Activated T-helper 17 cell treated with anti-CD3 and anti-CD28 coated beads, Interleukin-2, amount 50 U/mL, for 72 hours (primary cell): Measurements from ENCODE around the gene ACSM2A. TPM values are rescaled to one million over a fixed set of nuclear protein-coding genes. Genes with fewer than 3 reads are reported as not detected.
"Not testable (repeated sequence)": the region's sequence is repeated elsewhere in the genome, so short reads cannot be mapped to it uniquely, and the experiment has no call there.

ENCODE experiments used
- ATAC-seq: fragments of 150-1000 bp; cut with Tn5 transposase; replicated peaks from 2 replicates; pipeline ENCODE4 v1.10.0; 2021; ENCODE audit warnings: mild to moderate bottlenecking, moderate library complexity
- H3K27ac Mint-ChIP-seq: one replicate; pipeline ENCODE4 v1.8.0; 2022; ENCODE audit warnings: mixed read lengths
- H3K27me3 Mint-ChIP-seq: one replicate; pipeline ENCODE4 v1.8.0; 2022; ENCODE audit warnings: mixed read lengths
- H3K36me3 Mint-ChIP-seq: one replicate; pipeline ENCODE4 v1.8.0; 2022; ENCODE audit warnings: low read depth, mild to moderate bottlenecking, mixed read lengths
- H3K4me1 Mint-ChIP-seq: one replicate; pipeline ENCODE4 v1.8.0; 2022; ENCODE audit warnings: mixed read lengths
- H3K4me3 Mint-ChIP-seq: one replicate; pipeline ENCODE4 v1.8.0; 2022; ENCODE audit warnings: mild to moderate bottlenecking, mixed read lengths
- H3K9me3 Mint-ChIP-seq: one replicate; pipeline ENCODE4 v1.8.0; 2022; ENCODE audit warnings: mixed read lengths
- total RNA-seq, 2 donors: library from RNA; stranded (reverse); gene quantifications; one replicate each; pipeline ENCODE4 v1.2.3, GENCODE V29; 2022

ACSM2A gene
- total RNA-seq, 2 donors from 2014 or later, result not detected

- no peak for ATAC-seq
- Mint-ChIP-seq H3K36me3 (no peaks in the 10 kb centered on the region), H3K4me1 (no peaks in the 10 kb centered on the region), H3K9me3 (no peaks in the 10 kb centered on the region), H3K27me3 (peaks cover 10% of the 10 kb centered on the region), H3K27ac (no peak overlapping the region), H3K4me3 (no peak overlapping the region)
Observed at GRCh38 chr16:20430948-20431347, 20.4 kb upstream of the ACSM2A start.

GRCh38 chr16:20438950-20439349 lies 12.4 kb upstream of the ACSM2A start:
- not testable (repeated sequence) for H3K4me1 Mint-ChIP-seq, H3K4me3 Mint-ChIP-seq, H3K36me3 Mint-ChIP-seq, H3K9me3 Mint-ChIP-seq, ATAC-seq, H3K27me3 Mint-ChIP-seq, H3K27ac Mint-ChIP-seq

GRCh38 chr16:20439820-20440231 lies 11.5 kb upstream of the ACSM2A start:
- H3K4me3 Mint-ChIP-seq, H3K36me3 Mint-ChIP-seq, H3K4me1 Mint-ChIP-seq, H3K27ac Mint-ChIP-seq, ATAC-seq, H3K27me3 Mint-ChIP-seq, H3K9me3 Mint-ChIP-seq: not testable (repeated sequence)

GRCh38 chr16:20440731-20441130 lies 10.6 kb upstream of the ACSM2A start:
- not testable (repeated sequence) for H3K36me3 Mint-ChIP-seq, ATAC-seq, H3K9me3 Mint-ChIP-seq

GRCh38 chr16:20441191-20441590 lies 10.1 kb upstream of the ACSM2A start:
- Mint-ChIP-seq H3K36me3 (no peaks in the 10 kb centered on the region), H3K27me3 (peaks cover 6% of the 10 kb centered on the region), H3K9me3 (no peaks in the 10 kb centered on the region), H3K27ac (no peak overlapping the region), H3K4me1 (no peaks in the 10 kb centered on the region), H3K4me3 (no peak overlapping the region)
- no peak for ATAC-seq

More at GRCh38 chr16:20440731-20441130, 10.6 kb upstream of the ACSM2A start:
- H3K4me1 Mint-ChIP-seq, H3K27me3 Mint-ChIP-seq, H3K27ac Mint-ChIP-seq, H3K4me3 Mint-ChIP-seq: not testable (repeated sequence)

- not testable (repeated sequence) for H3K4me3 Mint-ChIP-seq, H3K9me3 Mint-ChIP-seq, H3K27ac Mint-ChIP-seq, ATAC-seq, H3K4me1 Mint-ChIP-seq, H3K27me3 Mint-ChIP-seq, H3K36me3 Mint-ChIP-seq
Observed at GRCh38 chr16:20441859-20442258, 9.5 kb upstream of the ACSM2A start.

- H3K27ac Mint-ChIP-seq, H3K4me3 Mint-ChIP-seq, H3K36me3 Mint-ChIP-seq, H3K9me3 Mint-ChIP-seq, ATAC-seq, H3K4me1 Mint-ChIP-seq, H3K27me3 Mint-ChIP-seq: not testable (repeated sequence)
Observed at GRCh38 chr16:20446652-20447393, 4.5 kb upstream of the ACSM2A start.

- not testable (repeated sequence) for ATAC-seq, H3K4me3 Mint-ChIP-seq
Observed at GRCh38 chr16:20453633-20454032, 2.3 kb downstream of the ACSM2A start.

GRCh38 chr16:20459227-20459626 lies 7.9 kb downstream of the ACSM2A start:
- not testable (repeated sequence) for ATAC-seq

More at GRCh38 chr16:20453633-20454032, 2.3 kb downstream of the ACSM2A start:
- not testable (repeated sequence) for H3K36me3 Mint-ChIP-seq, H3K9me3 Mint-ChIP-seq, H3K4me1 Mint-ChIP-seq, H3K27ac Mint-ChIP-seq, H3K27me3 Mint-ChIP-seq

GRCh38 chr16:20460313-20460712 lies 9.0 kb downstream of the ACSM2A start:
- H3K9me3 Mint-ChIP-seq, H3K27me3 Mint-ChIP-seq, H3K4me1 Mint-ChIP-seq, ATAC-seq, H3K4me3 Mint-ChIP-seq, H3K27ac Mint-ChIP-seq, H3K36me3 Mint-ChIP-seq: not testable (repeated sequence)

More at GRCh38 chr16:20459227-20459626, 7.9 kb downstream of the ACSM2A start:
- not testable (repeated sequence) for H3K27me3 Mint-ChIP-seq, H3K4me3 Mint-ChIP-seq, H3K9me3 Mint-ChIP-seq, H3K27ac Mint-ChIP-seq, H3K36me3 Mint-ChIP-seq, H3K4me1 Mint-ChIP-seq

GRCh38 chr16:20468954-20469353 lies 17.6 kb downstream of the ACSM2A start:
- H3K4me1 Mint-ChIP-seq, H3K9me3 Mint-ChIP-seq, ATAC-seq, H3K4me3 Mint-ChIP-seq, H3K27me3 Mint-ChIP-seq, H3K27ac Mint-ChIP-seq, H3K36me3 Mint-ChIP-seq: not testable (repeated sequence)

- H3K4me1 Mint-ChIP-seq, H3K4me3 Mint-ChIP-seq, H3K27me3 Mint-ChIP-seq, H3K9me3 Mint-ChIP-seq, H3K36me3 Mint-ChIP-seq, H3K27ac Mint-ChIP-seq, ATAC-seq: not testable (repeated sequence)
Observed at GRCh38 chr16:20469930-20470329, 18.6 kb downstream of the ACSM2A start.

- H3K4me3 Mint-ChIP-seq, H3K9me3 Mint-ChIP-seq, H3K36me3 Mint-ChIP-seq, H3K27ac Mint-ChIP-seq, ATAC-seq, H3K4me1 Mint-ChIP-seq: not testable (repeated sequence)
- H3K27me3 Mint-ChIP-seq, result peaks cover 11% of the 10 kb centered on the region
Observed at GRCh38 chr16:20470732-20471131, 19.4 kb downstream of the ACSM2A start.

GRCh38 chr16:20477188-20477744 lies 25.9 kb downstream of the ACSM2A start:
- not testable (repeated sequence) for H3K27ac Mint-ChIP-seq, H3K4me1 Mint-ChIP-seq, H3K9me3 Mint-ChIP-seq, H3K36me3 Mint-ChIP-seq, H3K4me3 Mint-ChIP-seq, ATAC-seq
- peaks cover 13% of the 10 kb centered on the region for H3K27me3 Mint-ChIP-seq

- H3K27ac Mint-ChIP-seq, H3K9me3 Mint-ChIP-seq, ATAC-seq, H3K4me3 Mint-ChIP-seq, H3K4me1 Mint-ChIP-seq, H3K27me3 Mint-ChIP-seq, H3K36me3 Mint-ChIP-seq: not testable (repeated sequence)
Observed at GRCh38 chr16:20483989-20484388, 32.7 kb downstream of the ACSM2A start.
